ENCODE measurements around the gene APBA2.

DNA sequence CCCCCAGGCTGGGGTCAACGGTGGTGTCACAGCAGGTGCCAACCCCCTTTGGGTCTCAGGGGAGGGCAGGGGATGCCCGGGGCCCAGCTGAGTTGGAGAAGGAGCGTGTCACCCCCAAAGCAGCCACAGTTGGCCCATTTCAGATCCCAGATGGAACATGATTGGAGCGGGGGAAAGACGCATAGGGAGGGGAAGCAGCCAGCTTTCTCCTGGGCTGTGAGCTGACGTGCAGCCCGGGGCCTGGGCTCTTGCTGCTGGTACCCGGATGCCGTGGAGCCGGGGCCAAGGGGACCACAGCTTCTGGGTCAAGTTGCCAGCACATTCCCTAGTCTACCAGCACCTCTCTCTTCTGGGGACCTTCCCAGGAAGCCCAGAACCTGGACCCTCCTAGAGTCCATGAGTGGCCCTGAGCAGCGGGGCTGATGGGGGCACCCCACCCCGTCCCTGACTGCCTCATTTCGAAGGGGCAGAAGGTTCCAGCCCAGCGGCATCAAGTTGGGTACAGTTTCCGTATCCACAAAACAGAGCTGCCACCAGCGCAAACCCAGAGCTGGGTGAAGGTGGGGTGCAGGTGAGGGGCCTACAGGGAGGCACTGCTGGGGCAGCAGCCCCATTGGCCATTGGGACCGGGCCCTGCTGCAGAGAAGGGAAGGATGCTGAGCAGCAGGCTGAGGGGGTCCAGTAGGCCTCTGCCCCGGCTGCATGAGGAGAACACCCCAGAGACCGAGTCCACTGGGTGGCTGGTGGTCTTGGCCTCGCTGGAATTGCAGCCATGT lies 235.0 kb downstream of the APBA2 start:
- TF ChIP-seq, protein P1, sequence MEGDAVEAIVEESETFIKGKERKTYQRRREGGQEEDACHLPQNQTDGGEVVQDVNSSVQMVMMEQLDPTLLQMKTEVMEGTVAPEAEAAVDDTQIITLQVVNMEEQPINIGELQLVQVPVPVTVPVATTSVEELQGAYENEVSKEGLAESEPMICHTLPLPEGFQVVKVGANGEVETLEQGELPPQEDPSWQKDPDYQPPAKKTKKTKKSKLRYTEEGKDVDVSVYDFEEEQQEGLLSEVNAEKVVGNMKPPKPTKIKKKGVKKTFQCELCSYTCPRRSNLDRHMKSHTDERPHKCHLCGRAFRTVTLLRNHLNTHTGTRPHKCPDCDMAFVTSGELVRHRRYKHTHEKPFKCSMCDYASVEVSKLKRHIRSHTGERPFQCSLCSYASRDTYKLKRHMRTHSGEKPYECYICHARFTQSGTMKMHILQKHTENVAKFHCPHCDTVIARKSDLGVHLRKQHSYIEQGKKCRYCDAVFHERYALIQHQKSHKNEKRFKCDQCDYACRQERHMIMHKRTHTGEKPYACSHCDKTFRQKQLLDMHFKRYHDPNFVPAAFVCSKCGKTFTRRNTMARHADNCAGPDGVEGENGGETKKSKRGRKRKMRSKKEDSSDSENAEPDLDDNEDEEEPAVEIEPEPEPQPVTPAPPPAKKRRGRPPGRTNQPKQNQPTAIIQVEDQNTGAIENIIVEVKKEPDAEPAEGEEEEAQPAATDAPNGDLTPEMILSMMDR (IDR thresholded peaks at IDR 0.05) = no peak
- no peak for TF ChIP-seq EZH2 (IDR thresholded peaks at IDR 0.05)
